GM19240 (cell line): ENCODE measurements around the gene TPBGL.
"Not testable (repeated sequence)": the region's sequence is repeated elsewhere in the genome, so short reads cannot be mapped to it uniquely, and the experiment has no call there.

ENCODE experiments used
- DNase-seq: peaks from one replicate; pipeline ENCODE4 v3.0.0; 2011; ENCODE audit warnings: low spot score; ENCODE audit not compliant: insufficient read length

TPBGL gene

DNA sequence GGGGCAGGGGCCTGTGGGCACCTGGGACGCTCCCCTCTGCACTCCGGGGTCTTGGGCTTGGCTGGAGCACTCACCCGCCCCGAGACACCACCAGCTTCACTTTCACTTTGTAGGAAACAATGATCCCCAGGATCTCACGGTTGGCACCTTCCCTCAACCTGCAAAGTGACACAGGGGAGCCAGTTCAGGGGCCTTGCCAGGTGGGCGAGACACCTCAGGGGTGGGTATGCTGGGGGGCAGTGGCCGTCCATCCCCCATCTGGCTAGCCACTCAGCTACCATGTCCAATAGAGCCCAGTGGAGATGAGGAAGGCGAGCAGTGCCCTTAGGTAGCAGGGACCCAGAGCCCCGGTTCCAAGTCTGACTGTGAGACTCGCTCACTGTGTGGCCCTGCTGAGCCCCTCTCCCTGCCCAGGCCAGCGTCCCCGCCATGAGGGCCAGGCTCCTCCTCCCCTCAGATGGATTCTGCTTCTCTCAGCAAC, 32.3 kb downstream of the TPBGL start:
- DNase-seq = no peak

DNA sequence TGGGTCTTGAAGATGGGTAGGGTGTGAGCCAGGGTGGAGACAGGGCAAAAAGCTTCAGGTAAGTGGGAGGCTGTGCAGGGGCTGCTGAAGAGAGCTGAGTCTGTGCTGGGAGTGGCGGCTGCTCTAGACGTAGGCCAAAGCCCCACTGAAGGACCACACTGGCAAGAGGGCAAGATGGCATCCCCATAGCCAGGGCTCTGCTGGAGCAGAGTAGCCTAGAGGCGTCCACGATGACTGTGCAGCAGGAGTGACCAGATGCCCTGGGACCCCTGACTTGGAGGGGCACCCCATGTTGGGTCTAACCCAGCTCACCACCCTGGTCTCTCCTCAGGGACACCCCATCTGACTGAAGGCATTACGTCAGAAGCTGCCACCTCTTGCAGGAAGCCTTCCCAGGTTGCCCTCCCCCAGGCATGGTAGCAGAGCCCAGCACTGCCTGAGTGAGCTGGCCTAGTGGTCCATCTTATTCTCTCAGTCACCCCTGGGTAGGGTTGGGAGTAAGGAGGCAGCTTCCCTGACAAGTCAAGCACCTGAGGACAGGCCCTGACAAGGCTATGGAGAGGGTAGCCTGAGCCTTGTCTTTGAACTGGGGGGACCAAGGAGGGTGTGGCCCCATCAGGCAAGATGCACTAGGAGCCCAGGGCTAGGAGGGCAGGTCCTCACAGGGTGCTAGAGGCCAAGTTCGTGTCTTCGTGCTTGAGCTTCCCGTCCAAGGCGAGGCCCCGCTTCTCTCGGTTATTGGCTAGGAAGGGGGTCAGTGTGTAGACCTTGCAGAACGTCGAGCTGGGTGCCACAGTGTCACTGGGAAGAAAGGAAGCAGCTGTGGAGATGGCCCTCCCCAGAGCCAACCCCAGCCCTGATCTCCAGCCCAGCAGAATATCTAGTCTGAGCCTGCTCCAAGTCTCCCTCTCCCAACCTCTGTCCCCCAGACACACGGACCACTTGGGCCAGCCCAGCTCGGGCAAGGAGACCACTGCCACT, 33.1 kb downstream of the TPBGL start:
- no peak for DNase-seq

DNA sequence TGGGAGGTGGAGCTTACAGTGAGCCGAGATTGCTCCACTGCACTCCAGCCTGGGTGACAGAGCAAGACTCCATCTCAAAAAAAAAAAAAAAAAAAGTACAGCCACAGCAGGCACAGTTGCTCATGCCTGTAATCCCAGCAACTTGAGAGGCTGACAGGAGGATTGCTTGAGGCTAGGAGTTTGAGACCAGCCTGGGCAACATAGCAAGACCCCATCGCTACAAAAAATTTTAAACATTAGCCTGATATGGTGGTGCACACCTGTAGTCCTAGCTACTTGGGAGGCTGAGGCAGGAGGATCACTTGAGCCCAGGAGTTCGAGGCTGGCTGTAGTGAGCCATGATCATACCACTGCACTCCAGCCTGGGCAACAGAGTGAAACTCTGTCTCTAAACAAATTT, 34.1 kb downstream of the TPBGL start:
- DNase-seq = not testable (repeated sequence)

DNA sequence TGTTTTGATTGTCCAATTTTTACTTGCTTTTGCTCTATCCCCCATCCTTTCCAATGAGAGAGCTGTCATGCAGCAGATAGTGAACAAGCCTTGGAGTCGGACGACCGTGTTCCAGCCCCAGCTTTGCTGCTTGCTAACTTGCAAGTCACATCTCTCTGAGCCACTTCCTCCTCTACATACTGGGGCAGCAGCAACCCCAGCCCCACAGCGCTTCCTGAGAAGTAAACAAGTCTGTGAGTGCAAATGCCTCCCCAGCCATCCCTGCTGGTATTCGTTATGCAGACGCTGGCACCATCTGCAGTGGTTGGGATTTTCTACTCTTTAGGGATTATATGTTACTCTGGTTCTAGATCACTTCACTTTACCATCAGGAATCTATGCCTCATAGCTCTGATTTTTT, 35.0 kb downstream of the TPBGL start:
- DNase-seq = no peak

DNA sequence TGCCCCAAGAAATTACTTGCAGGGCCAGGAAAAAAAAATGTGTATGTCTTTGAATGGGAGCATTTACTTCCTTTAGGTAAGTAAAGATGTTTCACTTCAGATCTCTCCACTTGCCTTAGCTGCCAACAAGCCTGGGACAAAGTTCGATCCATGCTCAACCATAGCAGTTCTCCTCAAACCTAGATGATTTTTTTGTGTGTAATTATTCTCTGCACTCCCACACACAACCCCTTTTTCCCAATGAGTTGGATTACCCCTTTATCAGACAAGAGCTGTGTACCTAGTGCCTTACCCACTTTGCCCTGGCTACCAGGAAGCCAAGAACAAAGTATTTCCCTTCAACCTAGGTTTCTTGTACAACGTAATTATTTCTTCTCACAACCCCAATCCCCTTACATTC, 35.6 kb downstream of the TPBGL start:
- DNase-seq = no peak

DNA sequence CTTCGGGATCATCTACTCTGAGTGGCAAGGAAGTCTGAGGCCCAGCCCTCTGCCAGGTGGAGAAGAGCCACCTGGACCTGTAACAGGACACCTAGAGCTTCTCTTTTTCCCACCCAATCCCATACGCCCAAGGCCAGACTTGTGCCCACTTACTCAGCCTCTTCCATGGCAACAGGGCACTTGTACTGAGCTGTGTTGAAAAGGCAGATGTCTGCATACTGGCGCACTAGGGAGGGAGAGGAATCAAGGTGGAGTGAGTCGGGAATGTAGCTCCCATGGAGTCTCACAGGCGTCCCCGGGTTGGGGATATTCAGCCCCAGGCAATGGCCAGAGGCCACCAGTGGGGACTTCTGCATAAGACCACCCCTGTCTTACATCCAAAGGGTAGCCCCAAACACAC, 36.1 kb downstream of the TPBGL start:
- DNase-seq = no peak

DNA sequence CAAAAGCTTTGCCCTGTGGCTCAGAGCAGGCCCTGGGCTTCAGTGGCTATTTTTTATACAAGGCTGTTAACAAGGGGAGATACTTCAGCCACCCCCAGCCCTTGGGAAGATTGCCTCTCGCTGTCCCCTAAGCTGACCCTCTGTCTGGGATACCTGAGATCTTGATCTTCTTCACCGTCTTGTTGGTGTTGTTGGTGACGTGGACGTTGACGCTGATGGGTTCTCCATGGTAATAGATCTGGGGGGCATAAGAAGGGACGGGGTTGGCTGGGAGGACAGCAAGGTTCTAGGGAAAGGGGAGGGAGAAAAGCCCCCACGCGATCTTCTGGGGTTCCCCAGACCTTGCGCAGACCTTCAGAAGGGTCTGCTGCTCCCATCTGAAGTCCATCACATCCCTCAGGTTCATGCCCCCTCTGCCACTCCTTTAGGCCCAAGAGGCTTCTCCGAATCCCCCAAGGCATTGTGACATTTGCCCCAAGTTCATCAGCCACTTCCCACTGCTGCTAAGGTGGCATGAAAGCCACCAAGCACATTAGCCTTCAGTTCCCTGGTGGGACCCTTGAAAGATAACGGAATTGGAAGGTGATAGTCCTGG, 36.7 kb downstream of the TPBGL start:
- no peak for DNase-seq

DNA sequence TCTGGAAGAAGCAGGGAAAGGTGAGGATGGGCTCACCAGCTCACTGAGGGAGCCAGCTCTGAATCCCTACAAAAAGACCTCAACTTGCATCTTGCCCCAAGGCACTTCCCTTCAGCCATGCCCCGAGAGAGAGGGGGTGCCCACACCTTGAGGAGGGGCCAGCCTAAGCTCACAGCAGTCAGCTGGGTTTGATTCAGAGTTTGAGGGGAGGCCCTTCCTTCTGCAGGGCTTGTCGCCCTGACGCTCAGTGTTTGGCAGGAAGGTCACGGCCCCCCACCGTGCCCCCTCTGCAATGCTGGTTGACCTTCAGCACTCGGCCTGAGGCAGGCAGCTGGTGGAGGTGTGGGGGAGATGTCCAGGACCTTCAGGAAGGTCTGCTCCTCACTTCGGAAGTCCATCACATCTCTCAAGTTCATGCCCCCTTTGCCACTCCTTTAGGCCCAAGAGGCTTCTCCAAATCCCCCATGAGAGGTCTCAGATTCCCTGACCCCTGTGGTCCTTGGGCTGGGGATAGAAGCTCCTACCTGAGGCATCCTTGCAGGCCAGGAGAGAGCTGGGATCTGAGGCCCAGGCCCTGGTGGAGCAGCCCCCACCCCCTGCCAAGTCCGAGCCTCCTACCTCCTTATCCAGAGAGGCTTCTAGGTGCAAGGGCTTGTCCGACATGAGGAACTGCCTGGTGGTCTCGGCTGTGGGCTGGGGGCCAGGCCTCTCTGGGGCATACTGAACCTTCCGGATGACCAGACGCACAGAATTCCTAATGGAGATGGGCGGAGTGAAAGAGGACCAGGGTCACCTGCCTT, 37.6 kb downstream of the TPBGL start:
- DNase-seq = no peak

DNA sequence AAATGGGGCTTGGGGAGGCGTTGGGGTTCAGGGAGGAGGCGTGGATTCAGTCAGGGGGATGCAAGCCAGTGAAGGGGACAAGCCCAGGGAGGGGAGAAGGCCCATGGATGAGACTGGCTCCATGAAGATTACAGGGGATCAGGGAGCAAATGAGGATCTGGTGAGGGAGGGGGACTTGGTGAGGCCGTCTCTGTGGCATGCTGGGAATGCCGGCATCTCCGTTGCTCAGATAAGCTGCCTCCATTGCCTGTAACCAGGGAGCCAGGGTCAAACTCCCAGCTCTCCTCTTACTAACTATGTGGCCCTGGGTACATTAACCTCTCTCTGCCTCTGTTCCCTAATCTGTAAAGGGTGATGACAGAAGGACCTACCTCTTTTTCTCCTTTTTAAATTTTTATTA, 38.7 kb downstream of the TPBGL start:
- DNase-seq = no peak

DNA sequence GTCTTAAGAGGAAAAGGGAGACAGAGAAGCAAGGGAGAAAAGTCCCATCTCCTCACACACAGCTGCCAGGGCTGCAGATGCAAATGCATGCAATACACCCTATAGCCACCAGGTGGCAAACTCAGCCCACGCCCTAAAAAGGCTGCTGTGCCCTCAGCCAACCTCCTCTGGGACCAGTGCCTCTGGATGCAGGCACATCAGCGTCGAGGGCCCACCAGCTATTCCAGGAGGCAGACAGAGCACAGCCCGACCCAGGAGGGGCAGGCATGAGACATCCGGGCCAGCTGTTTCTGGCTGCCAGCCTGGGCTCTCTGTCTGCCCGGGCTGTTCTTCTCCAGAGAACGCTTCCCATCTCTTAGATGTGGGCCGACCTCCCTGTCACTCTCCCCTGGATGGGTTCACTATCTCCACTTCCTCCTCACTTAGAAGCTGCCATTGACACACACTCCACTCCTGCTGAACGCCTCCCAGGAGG, 39.7 kb downstream of the TPBGL start:
- peak; percentile 88 for DNase-seq

DNA sequence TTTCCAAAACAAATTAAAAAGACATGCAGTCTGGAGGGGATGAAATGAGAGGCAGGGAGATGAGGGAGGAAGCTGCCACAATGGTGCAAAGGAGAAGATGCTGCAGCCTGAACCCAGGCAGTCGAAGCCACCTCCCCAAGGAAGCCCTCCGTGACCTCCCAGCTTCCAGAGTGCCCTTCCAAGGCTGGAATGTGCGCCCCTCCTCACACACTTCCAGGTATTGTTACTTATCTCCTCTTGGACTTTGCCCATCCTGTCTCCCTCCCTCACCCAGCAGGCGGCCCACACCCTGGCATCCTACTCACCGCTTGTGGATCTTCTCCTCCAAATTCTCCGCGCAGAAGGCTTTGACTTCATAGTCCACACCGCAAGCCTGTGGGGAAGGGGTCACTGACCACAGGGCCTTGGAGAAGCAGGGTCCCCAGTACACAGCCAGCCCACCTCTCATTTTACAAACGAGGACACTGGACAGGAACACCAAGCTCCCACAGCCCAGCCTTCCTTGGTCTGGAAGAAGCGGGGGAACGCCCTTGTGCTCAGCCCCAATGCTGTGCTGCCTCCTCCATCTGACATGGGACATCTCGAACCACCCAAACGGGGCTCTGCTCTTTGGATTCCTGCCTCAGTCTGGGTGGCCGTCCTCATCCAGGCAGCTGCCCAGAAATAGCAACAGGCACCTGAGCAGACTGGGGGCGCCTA, 40.3 kb downstream of the TPBGL start:
- no peak for DNase-seq

DNA sequence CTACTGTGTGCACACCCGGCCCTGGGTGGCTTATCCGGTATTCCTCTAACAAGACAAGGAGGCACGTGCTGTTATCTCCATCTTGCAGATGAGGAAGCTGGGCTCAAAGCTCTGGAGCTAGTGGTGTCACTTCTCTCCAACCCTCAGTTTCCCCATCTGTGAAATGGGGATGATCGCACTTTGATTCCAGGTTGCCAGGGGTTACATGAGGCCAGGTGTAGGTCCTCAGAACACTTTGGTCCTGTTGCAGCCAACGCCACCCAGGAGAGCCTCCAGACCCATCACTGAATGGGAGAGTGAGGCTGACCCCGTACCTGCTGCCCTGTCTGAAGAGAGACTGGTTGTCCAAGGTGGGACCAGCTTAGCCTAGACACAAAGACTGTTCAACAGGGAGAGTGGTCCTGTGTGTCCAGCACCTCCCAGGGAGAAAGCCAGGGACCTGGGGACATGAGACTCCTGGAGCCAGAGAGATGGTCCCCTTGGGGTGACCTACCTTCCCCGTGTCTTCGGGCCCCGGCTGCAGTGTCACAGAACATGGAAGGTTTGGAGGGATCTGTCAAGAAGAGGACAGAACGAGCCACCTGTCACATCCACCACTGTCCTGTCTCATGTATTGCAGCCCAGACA, 41.0 kb downstream of the TPBGL start:
- DNase-seq = no peak

DNA sequence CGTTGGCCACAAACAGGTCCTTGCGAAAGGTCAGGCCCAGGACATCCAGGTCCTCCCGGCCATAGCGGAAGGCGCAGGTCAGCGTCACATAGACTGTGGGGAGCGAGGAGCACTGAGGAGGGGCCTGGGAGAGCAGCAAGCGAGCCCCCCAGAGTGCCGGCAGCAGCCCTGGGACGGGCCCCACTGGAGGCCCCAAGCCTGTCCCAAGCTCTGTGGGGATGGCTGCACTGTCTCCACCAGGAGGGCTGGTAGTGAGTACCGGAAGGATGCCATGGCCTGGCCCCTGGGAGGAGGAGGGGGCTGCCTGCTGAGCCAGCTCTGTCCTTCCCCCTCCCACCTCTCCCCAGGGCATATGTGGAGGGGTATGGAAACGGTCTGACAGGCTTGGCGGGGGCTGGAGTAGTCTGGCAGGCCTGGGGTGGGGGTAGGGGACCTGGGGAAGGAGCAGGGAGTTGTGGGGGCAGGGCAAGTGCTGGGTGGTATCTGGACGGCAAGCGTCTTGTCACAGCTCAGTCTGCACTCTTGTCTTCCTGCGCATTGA, 42.9 kb downstream of the TPBGL start:
- DNase-seq = no peak

DNA sequence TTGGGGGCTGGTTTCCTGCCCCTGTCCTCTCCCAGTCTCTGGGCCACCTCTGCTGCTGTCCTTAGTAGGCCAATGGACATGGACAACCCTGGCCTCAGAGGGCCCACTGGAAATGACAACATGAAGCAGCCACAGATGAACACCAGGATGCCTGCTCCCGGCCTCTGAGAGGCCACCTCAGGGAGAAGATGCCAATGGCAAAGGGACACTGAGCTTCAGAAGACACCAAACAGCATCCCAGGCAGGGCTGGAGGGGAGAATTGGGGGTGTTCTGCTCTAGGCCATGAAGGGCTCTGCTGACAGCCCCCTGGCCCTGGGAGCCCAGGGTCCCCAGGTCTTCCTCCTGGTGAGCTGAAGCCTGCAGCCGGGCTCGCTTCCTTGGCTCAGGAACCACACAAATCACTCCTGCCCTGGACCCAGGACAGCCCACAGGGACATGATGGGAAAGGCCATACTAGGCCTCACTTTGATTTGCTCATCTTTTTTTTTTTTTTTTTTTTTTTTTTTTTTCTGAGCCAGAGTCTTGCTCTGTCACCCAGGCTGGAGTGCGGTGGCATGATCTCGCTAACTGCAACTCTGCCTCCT, 45.3 kb downstream of the TPBGL start:
- no peak for DNase-seq

DNA sequence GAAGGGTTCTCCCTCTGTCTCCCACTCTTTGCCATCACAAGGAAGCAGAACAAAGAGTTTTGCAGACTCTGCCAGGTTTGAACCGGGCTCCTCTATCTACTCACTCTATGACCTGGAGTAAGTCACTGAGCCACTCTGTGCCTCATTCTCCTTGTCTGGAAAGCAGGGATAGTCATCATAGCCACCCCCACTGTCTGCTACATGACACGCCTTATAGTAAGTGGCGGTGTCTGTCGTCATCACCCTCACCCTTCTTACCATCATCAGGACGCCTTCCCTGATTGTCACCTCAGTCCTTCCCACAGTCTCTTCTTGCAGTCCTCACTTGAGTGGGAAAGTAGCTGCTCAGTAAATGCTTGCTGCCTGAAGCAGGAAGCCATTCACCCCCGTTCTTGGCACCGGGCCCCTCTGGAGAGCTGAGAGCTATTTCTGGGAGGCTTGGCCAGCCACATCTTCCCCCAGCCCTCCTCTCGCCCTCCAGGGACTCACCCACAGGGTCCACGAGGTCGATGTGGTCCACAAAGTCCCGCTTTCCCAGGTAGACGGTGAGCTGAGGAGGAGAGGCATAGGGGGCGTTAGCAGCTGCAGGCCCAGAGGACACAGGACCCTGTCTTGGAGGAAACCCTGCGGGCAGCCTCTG, 46.4 kb downstream of the TPBGL start:
- no peak for DNase-seq

DNA sequence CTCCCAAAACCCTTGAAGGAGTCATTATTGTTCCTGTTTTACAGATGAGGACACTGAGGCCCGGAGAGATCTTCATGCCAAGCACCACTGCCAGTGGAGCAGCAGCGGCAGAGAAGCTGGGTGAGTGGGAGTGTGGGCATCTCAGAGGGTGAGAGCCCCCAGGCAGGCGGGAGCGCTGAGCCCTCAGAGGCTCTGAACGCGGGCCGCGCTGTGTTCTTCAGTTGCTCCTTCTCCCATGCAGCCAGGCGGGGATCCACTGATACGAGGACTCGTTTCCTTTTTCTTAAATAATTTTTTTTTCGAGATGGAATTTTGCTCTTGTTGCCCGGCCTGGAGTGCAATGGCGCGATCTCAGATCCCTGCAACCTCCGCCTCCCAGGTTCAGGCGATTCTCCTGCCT, 47.0 kb downstream of the TPBGL start:
- no peak for DNase-seq

DNA sequence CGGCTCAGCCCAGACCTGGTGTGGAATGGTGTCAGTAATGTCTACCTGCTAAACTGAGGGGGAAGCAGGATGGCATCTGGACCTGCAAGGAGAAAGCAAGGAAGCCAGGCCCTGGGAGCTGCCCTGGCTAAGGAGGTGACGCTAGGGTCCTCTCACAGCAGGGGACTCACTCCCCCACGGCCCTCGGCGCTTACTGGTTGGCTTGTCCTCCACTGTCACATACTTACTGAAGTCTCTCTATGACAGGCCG, 48.9 kb downstream of the TPBGL start:
- no peak for DNase-seq

DNA sequence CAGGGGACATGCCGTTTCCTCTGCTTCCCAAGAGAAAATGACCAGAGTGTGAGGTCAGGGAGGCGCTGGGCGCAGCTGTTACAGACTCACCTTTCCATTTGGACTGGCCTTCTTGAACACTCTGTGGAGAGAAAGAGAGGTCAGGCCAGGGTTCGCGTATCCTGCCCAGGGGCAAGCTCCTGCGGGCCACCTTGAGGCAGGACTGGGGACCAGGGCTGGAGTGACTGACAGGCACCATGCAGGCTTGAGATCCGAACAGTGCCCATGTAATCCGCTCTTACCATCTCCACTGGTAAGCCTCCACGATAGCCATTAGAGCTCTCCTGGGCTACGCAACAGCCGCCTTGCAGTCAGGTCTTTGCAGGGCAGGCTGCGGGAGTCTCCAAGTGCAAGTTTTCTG, 49.3 kb downstream of the TPBGL start:
- no peak for DNase-seq

DNA sequence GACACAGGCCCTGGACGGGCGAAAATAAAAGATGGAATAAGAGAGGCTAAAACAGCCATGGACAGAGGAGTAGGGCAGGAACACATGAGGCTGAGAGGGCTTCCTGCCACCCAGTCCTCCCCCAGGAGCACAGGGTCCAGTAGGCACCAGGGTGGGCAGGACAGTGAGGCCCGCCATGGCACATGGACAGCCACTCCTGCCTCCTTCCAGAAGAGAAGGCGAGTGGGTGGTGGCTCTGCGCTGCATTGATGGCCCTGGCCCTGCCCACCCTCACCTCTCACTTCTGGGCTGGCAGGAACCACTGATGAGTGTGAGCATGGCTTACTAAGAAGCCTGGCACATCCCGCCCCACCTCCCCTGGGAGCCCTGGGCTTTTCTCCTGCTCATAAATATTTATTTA, 51.2 kb downstream of the TPBGL start:
- no peak for DNase-seq

DNA sequence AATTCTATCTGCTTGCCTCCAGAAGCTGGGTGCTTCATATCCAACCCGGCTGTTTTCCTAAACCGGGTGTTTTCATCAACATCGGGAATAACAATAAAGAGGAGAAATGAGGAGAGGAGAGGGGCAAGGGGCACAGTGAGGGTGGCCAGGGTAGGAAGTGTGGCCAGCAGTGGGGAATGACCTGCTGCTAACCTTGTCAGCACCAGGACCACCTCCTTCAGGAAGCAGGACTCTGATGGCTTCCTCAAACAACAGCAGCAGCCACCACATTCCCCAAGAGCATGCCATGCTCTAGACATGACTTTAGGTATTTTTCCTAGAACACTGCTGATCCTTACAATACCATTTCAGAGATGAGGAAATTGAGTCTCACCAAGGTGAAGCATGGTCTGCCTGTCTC, 52.4 kb downstream of the TPBGL start:
- DNase-seq = no peak
